LNCAP (cell line): ENCODE data around the gene MMRN2.

Experiments used
- TF ChIP-seq, protein P1 (sequence below): fragments of 450-650 bp; IDR thresholded peaks from 2 replicates; pipeline ENCODE4 v1.5.1; 2017; ENCODE audit warnings: mild to moderate bottlenecking

Gene MMRN2

DNA sequence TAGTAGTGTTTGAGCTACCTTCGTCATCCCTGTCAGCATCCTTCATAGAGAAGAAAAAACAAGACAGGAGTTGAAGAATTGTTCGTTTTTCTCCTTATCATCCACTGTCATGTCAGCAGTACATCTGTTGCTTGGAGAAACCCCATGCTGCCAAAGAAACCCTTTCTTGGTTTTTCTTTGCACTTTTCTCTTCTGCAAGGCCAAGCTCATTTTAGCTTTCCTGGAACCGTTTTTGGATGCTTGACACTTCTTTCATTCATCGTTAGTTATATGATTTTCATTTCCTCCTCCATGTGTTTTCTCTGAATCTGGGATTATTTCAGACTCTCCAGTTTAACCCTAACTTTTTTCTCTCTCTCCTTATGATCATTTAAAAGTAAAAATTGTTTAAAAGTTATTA, 58.9 kb downstream of the MMRN2 start:
- TF ChIP-seq, protein P1, sequence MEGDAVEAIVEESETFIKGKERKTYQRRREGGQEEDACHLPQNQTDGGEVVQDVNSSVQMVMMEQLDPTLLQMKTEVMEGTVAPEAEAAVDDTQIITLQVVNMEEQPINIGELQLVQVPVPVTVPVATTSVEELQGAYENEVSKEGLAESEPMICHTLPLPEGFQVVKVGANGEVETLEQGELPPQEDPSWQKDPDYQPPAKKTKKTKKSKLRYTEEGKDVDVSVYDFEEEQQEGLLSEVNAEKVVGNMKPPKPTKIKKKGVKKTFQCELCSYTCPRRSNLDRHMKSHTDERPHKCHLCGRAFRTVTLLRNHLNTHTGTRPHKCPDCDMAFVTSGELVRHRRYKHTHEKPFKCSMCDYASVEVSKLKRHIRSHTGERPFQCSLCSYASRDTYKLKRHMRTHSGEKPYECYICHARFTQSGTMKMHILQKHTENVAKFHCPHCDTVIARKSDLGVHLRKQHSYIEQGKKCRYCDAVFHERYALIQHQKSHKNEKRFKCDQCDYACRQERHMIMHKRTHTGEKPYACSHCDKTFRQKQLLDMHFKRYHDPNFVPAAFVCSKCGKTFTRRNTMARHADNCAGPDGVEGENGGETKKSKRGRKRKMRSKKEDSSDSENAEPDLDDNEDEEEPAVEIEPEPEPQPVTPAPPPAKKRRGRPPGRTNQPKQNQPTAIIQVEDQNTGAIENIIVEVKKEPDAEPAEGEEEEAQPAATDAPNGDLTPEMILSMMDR = no peak

DNA sequence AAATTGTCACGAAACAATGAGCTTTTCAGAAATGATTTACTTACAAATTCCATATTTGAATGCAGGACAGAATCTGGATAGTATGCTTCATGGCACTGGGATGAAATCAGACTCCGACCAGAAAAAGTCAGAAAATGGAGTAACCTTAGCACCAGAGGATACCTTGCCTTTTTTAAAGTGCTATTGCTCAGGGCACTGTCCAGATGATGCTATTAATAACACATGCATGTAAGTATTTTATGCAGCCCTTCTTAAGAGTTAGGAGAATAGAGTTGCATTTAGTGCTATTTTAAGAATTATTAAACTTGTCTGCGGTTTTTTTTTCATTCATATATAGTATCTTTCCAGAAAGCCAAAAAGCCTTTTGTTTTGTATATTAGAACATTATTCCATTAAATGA, 67.4 kb downstream of the MMRN2 start:
- TF ChIP-seq, protein P1 = no peak

DNA sequence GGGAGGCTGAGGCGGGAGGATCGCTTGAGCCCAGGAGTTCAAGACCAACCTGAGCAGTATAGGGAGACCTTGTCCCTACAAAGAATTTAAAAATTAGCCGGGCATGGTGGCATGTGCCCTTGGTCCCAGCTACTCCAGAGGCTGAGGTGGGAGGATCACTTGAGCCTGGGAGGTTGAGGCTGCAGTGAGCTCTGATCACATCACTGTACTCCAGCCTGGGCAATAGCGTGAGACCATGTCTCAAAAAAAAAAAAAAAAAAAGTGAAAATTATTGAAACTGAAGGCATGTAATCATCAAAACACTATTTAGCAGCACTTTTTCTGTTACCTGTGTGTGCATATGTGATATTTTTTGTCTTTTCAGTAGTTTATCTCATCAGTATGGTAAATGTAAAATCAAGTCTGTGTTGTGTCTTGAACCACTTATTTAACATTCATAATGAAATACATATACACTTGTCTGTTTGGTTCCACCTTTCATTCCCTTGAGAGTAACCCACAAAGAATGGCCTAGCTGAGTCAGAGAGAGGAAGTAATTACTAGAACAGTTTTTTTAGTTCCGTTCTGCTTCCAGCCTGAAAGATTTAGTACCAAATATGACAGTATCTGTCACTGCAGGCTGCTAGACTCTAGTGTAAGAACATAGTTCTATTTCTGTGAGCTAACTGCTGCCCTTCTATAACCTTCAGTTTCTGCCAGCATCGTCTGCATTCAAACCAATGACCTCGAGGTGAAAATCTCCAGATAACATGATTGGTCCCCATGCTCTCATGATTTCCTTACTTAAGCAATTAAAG, 68.6 kb downstream of the MMRN2 start:
- TF ChIP-seq, protein P1 = no peak
